HepG2 (cell line): ENCODE data around the gene DMRTA2.

Experiments used
- CAMTA2 ChIP-seq: sonication (generic); formaldehyde crosslinking; IDR thresholded peaks from 2 replicates; pipeline ENCODE4 v1.4.0; 2020; ENCODE audit warnings: mild to moderate bottlenecking, missing genetic modification reagents, borderline replicate concordance
- CREB3 ChIP-seq: sonication (generic); formaldehyde crosslinking; IDR thresholded peaks from 2 replicates; pipeline ENCODE4 v1.5.0; 2020; ENCODE audit warnings: missing genetic modification reagents
- CTCF ChIP-seq: sonication (generic); formaldehyde crosslinking; IDR thresholded peaks from 2 replicates; pipeline ENCODE4 v1.5.0; 2020; ENCODE audit warnings: mild to moderate bottlenecking, missing genetic modification reagents, moderate library complexity
- JUND ChIP-seq: sonication (generic); formaldehyde crosslinking; IDR thresholded peaks from 2 replicates; pipeline ENCODE4 v1.8.0; 2022; ENCODE audit warnings: mild to moderate bottlenecking, missing genetic modification reagents
- NFE2L2 ChIP-seq: fragments of 150-350 bp; IDR thresholded peaks from 2 replicates; pipeline ENCODE4 v1.6.1; 2014; ENCODE audit warnings: low read length
- POLR2AphosphoS5 ChIP-seq: IDR thresholded peaks from 2 replicates; pipeline ENCODE4 v1.6.1; 2012; ENCODE audit warnings: low read depth, low read length
- RBM39 ChIP-seq: fragments of 200-400 bp; formaldehyde crosslinking; IDR thresholded peaks from one replicate; pipeline ENCODE4 v1.6.1; 2018; ENCODE audit warnings: antibody characterized with exemption, mild to moderate bottlenecking, low read depth, low read length; ENCODE audit not compliant: poor library complexity, severe bottlenecking
- SUZ12 ChIP-seq: fragments of 150-350 bp; IDR thresholded peaks from 2 replicates; pipeline ENCODE4 v1.6.1; 2014; ENCODE audit warnings: low read depth, low read length
- U2AF1 ChIP-seq: fragments of 200-400 bp; formaldehyde crosslinking; optimal IDR thresholded peaks from 2 replicates; pipeline ENCODE3; 2017; ENCODE audit warnings: mild to moderate bottlenecking, low read depth, low read length
- ZBTB37 ChIP-seq: sonication (generic); formaldehyde crosslinking; IDR thresholded peaks from 2 replicates; pipeline ENCODE4 v1.4.0; 2020; ENCODE audit warnings: mild to moderate bottlenecking, missing genetic modification reagents
- ZBTB44 ChIP-seq: sonication (generic); formaldehyde crosslinking; IDR thresholded peaks from 2 replicates; pipeline ENCODE4 v1.4.0; 2020; ENCODE audit warnings: missing genetic modification reagents
- ZBTB7A ChIP-seq: sonication (generic); formaldehyde crosslinking; IDR thresholded peaks from 2 replicates; pipeline ENCODE4 v1.8.0; 2022; ENCODE audit warnings: mild to moderate bottlenecking, missing genetic modification reagents
- ZNF276 ChIP-seq: sonication (generic); formaldehyde crosslinking; IDR thresholded peaks from 2 replicates; pipeline ENCODE4 v1.4.0; 2020; ENCODE audit warnings: mild to moderate bottlenecking, low read depth, missing genetic modification reagents

- TF ChIP-seq ZBTB37 (CRISPR knock-in tag), result no peak
- TF ChIP-seq POLR2AphosphoS5, result no peak
- no peak for TF ChIP-seq SUZ12
- TF ChIP-seq RBM39, result no peak
- no peak for TF ChIP-seq JUND
- TF ChIP-seq ZBTB44 (CRISPR knock-in tag), result no peak
- TF ChIP-seq CTCF (CRISPR knock-in tag), result peak; percentile 57
- TF ChIP-seq U2AF1, result no peak
- no peak for TF ChIP-seq ZNF276 (CRISPR knock-in tag)
- no peak for TF ChIP-seq CAMTA2
- no peak for TF ChIP-seq ZBTB7A
- TF ChIP-seq NFE2L2, result no peak
- TF ChIP-seq CREB3, result no peak
These were observed 53.4 kb downstream of the DMRTA2 start for GRCh38 chr1:50369830-50370229.
